ENCODE data around the gene PIP4K2A.

DNA sequence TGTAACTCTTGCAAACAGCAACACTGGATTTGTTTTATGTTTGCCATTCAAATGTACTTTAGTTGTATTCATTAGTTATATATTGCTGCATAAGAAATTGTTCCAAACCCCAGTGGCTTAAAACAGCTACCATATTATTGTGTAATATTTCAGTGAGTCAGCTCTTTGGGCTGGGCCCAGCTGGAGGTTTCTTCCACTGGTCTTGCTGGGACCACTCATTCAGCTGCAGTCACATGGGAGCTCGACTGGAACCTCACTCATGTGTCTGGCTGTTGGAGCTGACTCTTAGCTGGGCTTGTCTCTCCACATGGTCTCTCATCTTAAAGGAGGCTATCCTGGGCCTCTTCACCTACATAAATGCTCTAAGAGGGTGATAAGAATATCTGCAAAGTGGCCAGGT is 23.2 kb upstream of the PIP4K2A start:
- TF ChIP-seq EZH2 (IDR thresholded peaks at IDR 0.05; ENCODE audit: borderline replicate concordance, low read depth, low read length, severe bottlenecking) (no peak), POLR2A (IDR thresholded peaks at IDR 0.05; ENCODE audit: low read depth, low read length) (no peak), MYC (IDR thresholded peaks at IDR 0.05; ENCODE audit: low read depth, low read length) (no peak), FOS (IDR thresholded peaks at IDR 0.05; ENCODE audit: borderline replicate concordance, insufficient read depth, low read length) (no peak)
- TF ChIP-seq, protein P1, sequence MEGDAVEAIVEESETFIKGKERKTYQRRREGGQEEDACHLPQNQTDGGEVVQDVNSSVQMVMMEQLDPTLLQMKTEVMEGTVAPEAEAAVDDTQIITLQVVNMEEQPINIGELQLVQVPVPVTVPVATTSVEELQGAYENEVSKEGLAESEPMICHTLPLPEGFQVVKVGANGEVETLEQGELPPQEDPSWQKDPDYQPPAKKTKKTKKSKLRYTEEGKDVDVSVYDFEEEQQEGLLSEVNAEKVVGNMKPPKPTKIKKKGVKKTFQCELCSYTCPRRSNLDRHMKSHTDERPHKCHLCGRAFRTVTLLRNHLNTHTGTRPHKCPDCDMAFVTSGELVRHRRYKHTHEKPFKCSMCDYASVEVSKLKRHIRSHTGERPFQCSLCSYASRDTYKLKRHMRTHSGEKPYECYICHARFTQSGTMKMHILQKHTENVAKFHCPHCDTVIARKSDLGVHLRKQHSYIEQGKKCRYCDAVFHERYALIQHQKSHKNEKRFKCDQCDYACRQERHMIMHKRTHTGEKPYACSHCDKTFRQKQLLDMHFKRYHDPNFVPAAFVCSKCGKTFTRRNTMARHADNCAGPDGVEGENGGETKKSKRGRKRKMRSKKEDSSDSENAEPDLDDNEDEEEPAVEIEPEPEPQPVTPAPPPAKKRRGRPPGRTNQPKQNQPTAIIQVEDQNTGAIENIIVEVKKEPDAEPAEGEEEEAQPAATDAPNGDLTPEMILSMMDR (IDR thresholded peaks at IDR 0.05; ENCODE audit: extremely low read depth in 1 of 2, insufficient read depth in 1 of 2, low read depth in 1 of 2, low read length in 2 of 2), result no peak
- TF ChIP-seq, protein P2, sequence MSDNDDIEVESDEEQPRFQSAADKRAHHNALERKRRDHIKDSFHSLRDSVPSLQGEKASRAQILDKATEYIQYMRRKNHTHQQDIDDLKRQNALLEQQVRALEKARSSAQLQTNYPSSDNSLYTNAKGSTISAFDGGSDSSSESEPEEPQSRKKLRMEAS (IDR thresholded peaks at IDR 0.05; ENCODE audit: insufficient read depth, insufficient read length), result no peak
